ENCODE results near the gene RECQL. TPM values are rescaled to one million over a fixed set of nuclear protein-coding genes. Genes with fewer than 3 reads are reported as not detected.

RECQL gene
- total RNA-seq, 5 donors from 2014 or later (not counting 1 experiment from before 2014, with no cell fraction given): 25.4 to 70.8 (median 53.8) TPM

- H3K27me3 ChIP-seq (replicated peaks in 1 of 2; ENCODE audit: control insufficient read depth in 2 of 2, extremely low read depth in 1 of 2, insufficient read depth in 2 of 2, low read length in 1 of 2): no peaks in the 10 kb centered on the region
- CTCF ChIA-PET: interaction anchor here in 1 of 2 donors (0.7 kb wide), 1 partner anchor 73 kb away, joined by 3 read pairs; no protein-coding TSS in a partner anchor
- H3K4me1 Mint-ChIP-seq: peaks cover 32 to 41% (median 39%) of the 10 kb centered on the region in 3 donors
- POLR2A ChIA-PET: interaction anchor here in 1 of 2 donors (0.6 kb wide), 2 partner anchors 72 to 137 kb away, joined by 4 read pairs; no protein-coding TSS in a partner anchor
- peak overlapping the region; percentile 51 to 63 (median 61) for H3K4me3 Mint-ChIP-seq
- peak overlapping the region; percentile 45 for H3K27ac ChIP-seq (ENCODE audit: low read length)
- H3K9me3 ChIP-seq: no peaks in the 10 kb centered on the region
- peak; percentile 69 to 90 (median 72) for ATAC-seq (replicated peaks in 1 of 4)
- peaks cover 36% of the 10 kb centered on the region for H3K36me3 Mint-ChIP-seq
- 0% methylated on average over 1 of the region's 2 CpGs for WGBS (ENCODE audit: insufficient coverage)
- H3K4me1 ChIP-seq (ENCODE audit: control insufficient read depth in 1 of 2, extremely low read depth in 1 of 2, insufficient read depth in 2 of 2, low read length in 2 of 2): peaks cover 0 to 10% of the 10 kb centered on the region in 2 experiments
- DNase-seq: peak in 1 of 35 experiments; percentile 42
- peak overlapping the region; percentile 92 to 93 for H3K27ac Mint-ChIP-seq
- no peaks in the 10 kb centered on the region for H3K9me3 Mint-ChIP-seq
- H3K36me3 ChIP-seq (ENCODE audit: control insufficient read depth in 2 of 2, extremely low read depth in 1 of 2, insufficient read depth in 1 of 2, low read length in 1 of 2): peaks cover 0 to 38% of the 10 kb centered on the region in 2 donors
- H3K27me3 Mint-ChIP-seq: no peaks in the 10 kb centered on the region
- no peak overlapping the region for H3K4me3 ChIP-seq (ENCODE audit: control insufficient read depth in 1 of 2, extremely low read depth in 1 of 2, low read length in 1 of 2)
Observed at GRCh38 chr12:21509768-21510167, 8.3 kb upstream of the RECQL start.

GRCh38 chr12:21507849-21508248 is 6.4 kb upstream of the RECQL start:
- H3K27me3 Mint-ChIP-seq: no peaks in the 10 kb centered on the region
- WGBS (ENCODE audit: insufficient coverage): no CpG with 5 or more reads among the region's 2 CpGs
- ATAC-seq (replicated peaks in 1 of 4) (no peak), DNase-seq (no peak)
- ChIA-PET CTCF (interaction anchor here in 1 of 2 donors (0.6 kb wide), 1 partner anchor 21 kb away, joined by 4 read pairs; no protein-coding TSS in a partner anchor), POLR2A (interaction anchor here in 1 of 2 donors (0.5 to 0.6 kb wide), 2 partner anchors 539 to 1002 kb away, joined by 3 to 5 read pairs; no protein-coding TSS in a partner anchor)
- H3K9me3 Mint-ChIP-seq: no peaks in the 10 kb centered on the region
- H3K36me3 ChIP-seq (ENCODE audit: control insufficient read depth in 2 of 2, extremely low read depth in 1 of 2, insufficient read depth in 1 of 2, low read length in 1 of 2): peaks cover 0 to 22% of the 10 kb centered on the region in 2 donors
- no peak overlapping the region for H3K27ac ChIP-seq (ENCODE audit: low read length)
- H3K4me3 Mint-ChIP-seq: no peak overlapping the region
- no peaks in the 10 kb centered on the region for H3K27me3 ChIP-seq (replicated peaks in 1 of 2; ENCODE audit: control insufficient read depth in 2 of 2, extremely low read depth in 1 of 2, insufficient read depth in 2 of 2, low read length in 1 of 2)
- no peak overlapping the region for H3K4me3 ChIP-seq (ENCODE audit: control insufficient read depth in 1 of 2, extremely low read depth in 1 of 2, low read length in 1 of 2)
- H3K36me3 Mint-ChIP-seq: peaks cover 32% of the 10 kb centered on the region
- peaks cover 4 to 25% of the 10 kb centered on the region in 2 experiments for H3K4me1 ChIP-seq (ENCODE audit: control insufficient read depth in 1 of 2, extremely low read depth in 1 of 2, insufficient read depth in 2 of 2, low read length in 2 of 2)
- no peak overlapping the region for H3K27ac Mint-ChIP-seq
- H3K4me1 Mint-ChIP-seq: peaks cover 49 to 61% (median 58%) of the 10 kb centered on the region in 3 donors
- H3K9me3 ChIP-seq: no peaks in the 10 kb centered on the region

- POLR2A ChIA-PET: no interaction called here
- H3K9me3 Mint-ChIP-seq: no peaks in the 10 kb centered on the region
- peaks cover 30% of the 10 kb centered on the region for H3K36me3 Mint-ChIP-seq
- H3K36me3 ChIP-seq (ENCODE audit: control insufficient read depth in 2 of 2, extremely low read depth in 1 of 2, insufficient read depth in 1 of 2, low read length in 1 of 2): peaks cover 0 to 17% of the 10 kb centered on the region in 2 donors
- H3K27ac ChIP-seq (ENCODE audit: low read length): no peak overlapping the region
- no peaks in the 10 kb centered on the region for H3K27me3 ChIP-seq (replicated peaks in 1 of 2; ENCODE audit: control insufficient read depth in 2 of 2, extremely low read depth in 1 of 2, insufficient read depth in 2 of 2, low read length in 1 of 2)
- H3K4me3 ChIP-seq (ENCODE audit: control insufficient read depth in 1 of 2, extremely low read depth in 1 of 2, low read length in 1 of 2): no peak overlapping the region
- no peak overlapping the region for H3K4me3 Mint-ChIP-seq
- ATAC-seq (replicated peaks in 1 of 4) (no peak), DNase-seq (no peak)
- peaks cover 14 to 31% of the 10 kb centered on the region in 2 experiments for H3K4me1 ChIP-seq (ENCODE audit: control insufficient read depth in 1 of 2, extremely low read depth in 1 of 2, insufficient read depth in 2 of 2, low read length in 2 of 2)
- H3K4me1 Mint-ChIP-seq: peaks cover 55 to 64% (median 61%) of the 10 kb centered on the region in 3 donors
- WGBS (ENCODE audit: insufficient coverage): no CpG with 5 or more reads among the region's 2 CpGs
- no peaks in the 10 kb centered on the region for H3K27me3 Mint-ChIP-seq
- H3K27ac Mint-ChIP-seq: no peak overlapping the region
- no peaks in the 10 kb centered on the region for H3K9me3 ChIP-seq
- CTCF ChIA-PET: interaction anchor here (0.7 to 1.3 kb wide), 3 partner anchors 19 to 577 kb away, joined by 3 read pairs; no protein-coding TSS in a partner anchor
Observed at GRCh38 chr12:21505888-21506287, 4.5 kb upstream of the RECQL start.

GRCh38 chr12:21502872-21503271 is 1.4 kb upstream of the RECQL start:
- Histone ChIP-seq H3K36me3 (ENCODE audit: control insufficient read depth in 2 of 2, extremely low read depth in 1 of 2, insufficient read depth in 1 of 2, low read length in 1 of 2) (peaks cover 0 to 17% of the 10 kb centered on the region in 2 donors), H3K9me3 (no peaks in the 10 kb centered on the region), H3K27ac (ENCODE audit: low read length) (no peak overlapping the region), H3K4me1 (ENCODE audit: control insufficient read depth in 1 of 2, extremely low read depth in 1 of 2, insufficient read depth in 2 of 2, low read length in 2 of 2) (peaks cover 22 to 33% of the 10 kb centered on the region in 2 experiments), H3K27me3 (replicated peaks in 1 of 2; ENCODE audit: control insufficient read depth in 2 of 2, extremely low read depth in 1 of 2, insufficient read depth in 2 of 2, low read length in 1 of 2) (no peaks in the 10 kb centered on the region), H3K4me3 (ENCODE audit: control insufficient read depth in 1 of 2, extremely low read depth in 1 of 2, low read length in 1 of 2) (no peak overlapping the region)
- peaks cover 40 to 54% (median 41%) of the 10 kb centered on the region in 3 donors for H3K4me1 Mint-ChIP-seq
- no CpG with 5 or more reads among the region's 1 CpG for WGBS (ENCODE audit: insufficient coverage)
- H3K9me3 Mint-ChIP-seq: no peaks in the 10 kb centered on the region
- POLR2A ChIA-PET: interaction anchor here in 1 of 2 donors (0.7 kb wide), 1 partner anchor 714 kb away, joined by 3 read pairs; no protein-coding TSS in a partner anchor
- H3K4me3 Mint-ChIP-seq: no peak overlapping the region
- H3K27ac Mint-ChIP-seq: no peak overlapping the region
- ATAC-seq (replicated peaks in 1 of 4) (no peak), DNase-seq (no peak)
- CTCF ChIA-PET: no interaction called here
- H3K36me3 Mint-ChIP-seq: peaks cover 20% of the 10 kb centered on the region
- H3K27me3 Mint-ChIP-seq: no peaks in the 10 kb centered on the region

GRCh38 chr12:21502164-21502496 is 695 bp upstream of the RECQL start:
- DNase-seq (peak in 22 of 35 experiments; percentile 2 to 49 (median 16)), ATAC-seq (replicated peaks in 1 of 4) (peak in 3 of 4 experiments; percentile 11 to 22 (median 16))
- CTCF ChIA-PET: interaction anchor here (0.5 to 1.2 kb wide), 2 partner anchors 59 to 1089 kb away, joined by 3 read pairs; no protein-coding TSS in a partner anchor

GRCh38 chr12:21500786-21501257 is 613 bp downstream of the RECQL start:
- Mint-ChIP-seq H3K27ac (no peak overlapping the region), H3K27me3 (no peaks in the 10 kb centered on the region), H3K36me3 (peaks cover 34% of the 10 kb centered on the region), H3K9me3 (no peaks in the 10 kb centered on the region), H3K4me3 (no peak overlapping the region), H3K4me1 (peaks cover 38 to 59% (median 38%) of the 10 kb centered on the region in 3 donors)
- peak in 2 of 4 experiments; percentile 5 to 8 for ATAC-seq (replicated peaks in 1 of 4)
- Histone ChIP-seq H3K27me3 (replicated peaks in 1 of 2; ENCODE audit: control insufficient read depth in 2 of 2, extremely low read depth in 1 of 2, insufficient read depth in 2 of 2, low read length in 1 of 2) (no peaks in the 10 kb centered on the region), H3K4me1 (ENCODE audit: control insufficient read depth in 1 of 2, extremely low read depth in 1 of 2, insufficient read depth in 2 of 2, low read length in 2 of 2) (peaks cover 22 to 33% of the 10 kb centered on the region in 2 experiments), H3K4me3 (ENCODE audit: control insufficient read depth in 1 of 2, extremely low read depth in 1 of 2, low read length in 1 of 2) (peak overlapping the region; percentile 81 to 86), H3K36me3 (ENCODE audit: control insufficient read depth in 2 of 2, extremely low read depth in 1 of 2, insufficient read depth in 1 of 2, low read length in 1 of 2) (peaks cover under 1 to 34% of the 10 kb centered on the region in 2 donors), H3K9me3 (no peaks in the 10 kb centered on the region), H3K27ac (ENCODE audit: low read length) (peak overlapping the region; percentile 53)
- WGBS (ENCODE audit: insufficient coverage): 0% methylated on average over 1 of the region's 8 CpGs
- CTCF ChIA-PET: no interaction called here
- DNase-seq: peak in 4 of 35 experiments; percentile 0 to 3 (median 2)
- POLR2A ChIA-PET: no interaction called here

More at GRCh38 chr12:21502164-21502496, 695 bp upstream of the RECQL start:
- H3K27me3 ChIP-seq (replicated peaks in 1 of 2; ENCODE audit: control insufficient read depth in 2 of 2, extremely low read depth in 1 of 2, insufficient read depth in 2 of 2, low read length in 1 of 2): no peaks in the 10 kb centered on the region
- H3K4me3 ChIP-seq (ENCODE audit: control insufficient read depth in 1 of 2, extremely low read depth in 1 of 2, low read length in 1 of 2): peak overlapping the region; percentile 81 to 86
- H3K27ac ChIP-seq (ENCODE audit: low read length): peak overlapping the region; percentile 53
- H3K9me3 Mint-ChIP-seq: no peaks in the 10 kb centered on the region
- H3K9me3 ChIP-seq: no peaks in the 10 kb centered on the region
- peaks cover 38 to 61% (median 39%) of the 10 kb centered on the region in 3 donors for H3K4me1 Mint-ChIP-seq
- peaks cover 0 to 21% of the 10 kb centered on the region in 2 donors for H3K36me3 ChIP-seq (ENCODE audit: control insufficient read depth in 2 of 2, extremely low read depth in 1 of 2, insufficient read depth in 1 of 2, low read length in 1 of 2)
- peaks cover 22 to 33% of the 10 kb centered on the region in 2 experiments for H3K4me1 ChIP-seq (ENCODE audit: control insufficient read depth in 1 of 2, extremely low read depth in 1 of 2, insufficient read depth in 2 of 2, low read length in 2 of 2)
- H3K36me3 Mint-ChIP-seq: peaks cover 22% of the 10 kb centered on the region
- no peak overlapping the region for H3K27ac Mint-ChIP-seq
- no peak overlapping the region for H3K4me3 Mint-ChIP-seq
- 0% methylated on average over 9 of the region's 14 CpGs for WGBS (ENCODE audit: insufficient coverage)
- H3K27me3 Mint-ChIP-seq: no peaks in the 10 kb centered on the region
- POLR2A ChIA-PET: interaction anchor here in 1 of 2 donors (0.7 kb wide), 1 partner anchor 715 kb away, joined by 3 read pairs; no protein-coding TSS in a partner anchor

Measured in T-cell (primary cell).